Activated CD4-positive, alpha-beta memory T cell treated with anti-CD3 and anti-CD28 coated beads, Interleukin-2, amount 10 ng/mL, durations not matched to agents 7 days and 5 days (primary cell): ENCODE measurements around the gene VTI1A. TPM values are rescaled to one million over a fixed set of nuclear protein-coding genes. Genes with fewer than 3 reads are reported as not detected.

Source experiments
- CTCF ChIA-PET: fragments of 350-600 bp; sonication (Branson Sonifier 250); formaldehyde crosslinking; loops from one replicate; lab custom pipeline; 2021; ENCODE audit warnings: antibody characterized with exemption, inconsistent platforms; lab: Charles Lee
- POLR2A ChIA-PET: fragments of 350-600 bp; sonication (Branson Sonifier 250); formaldehyde crosslinking; loops from one replicate; lab custom pipeline; 2021; ENCODE audit warnings: antibody characterized with exemption; lab: Charles Lee
- DNase-seq: peaks from one replicate; pipeline ENCODE4 v3.0.0-alpha.2; 2020
- H3K27ac Mint-ChIP-seq: one replicate; pipeline ENCODE4 v1.8.0; 2021; ENCODE audit warnings: mild to moderate bottlenecking, mixed read lengths
- H3K27me3 Mint-ChIP-seq: one replicate; pipeline ENCODE4 v1.8.0; 2021; ENCODE audit warnings: mixed read lengths
- H3K36me3 Mint-ChIP-seq: one replicate; pipeline ENCODE4 v1.8.0; 2021; ENCODE audit warnings: low read depth, mixed read lengths
- H3K4me1 Mint-ChIP-seq: one replicate; pipeline ENCODE4 v1.8.0; 2021; ENCODE audit warnings: mixed read lengths
- H3K4me3 Mint-ChIP-seq: one replicate; pipeline ENCODE4 v1.8.0; 2021; ENCODE audit warnings: mild to moderate bottlenecking, mixed read lengths
- H3K9me3 Mint-ChIP-seq: one replicate; pipeline ENCODE4 v1.8.0; 2021; ENCODE audit warnings: mixed read lengths
- total RNA-seq, 2 experiments: library from RNA; stranded (reverse); gene quantifications; one replicate each; pipeline ENCODE4 v1.2.3, GENCODE V29; 2021

VTI1A gene
- total RNA-seq, 2 experiments from 2014 or later, result 32.9 to 37.3 TPM

GRCh38 chr10:112841549-112841948 lies 394.5 kb downstream of the VTI1A start:
- DNase-seq, result no peak
- Mint-ChIP-seq H3K4me1 (no peaks in the 10 kb centered on the region), H3K27ac (no peak overlapping the region), H3K27me3 (no peaks in the 10 kb centered on the region), H3K9me3 (peaks cover 9% of the 10 kb centered on the region), H3K4me3 (no peak overlapping the region), H3K36me3 (no peaks in the 10 kb centered on the region)
- CTCF ChIA-PET, result no interaction called here
- POLR2A ChIA-PET, result no interaction called here

- Mint-ChIP-seq H3K4me1 (no peaks in the 10 kb centered on the region), H3K36me3 (no peaks in the 10 kb centered on the region), H3K4me3 (no peak overlapping the region), H3K27me3 (no peaks in the 10 kb centered on the region), H3K27ac (no peak overlapping the region), H3K9me3 (peaks cover 16% of the 10 kb centered on the region)
- POLR2A ChIA-PET, result no interaction called here
- CTCF ChIA-PET, result no interaction called here
- no peak for DNase-seq
Measured at GRCh38 chr10:112842832-112843360, 395.9 kb downstream of the VTI1A start.

- no peak for DNase-seq
- no peaks in the 10 kb centered on the region for H3K27me3 Mint-ChIP-seq
- ChIA-PET CTCF (no interaction called here), POLR2A (no interaction called here)
- H3K27ac Mint-ChIP-seq, result no peak overlapping the region
- no peaks in the 10 kb centered on the region for H3K4me1 Mint-ChIP-seq
- H3K9me3 Mint-ChIP-seq, result peaks cover 16% of the 10 kb centered on the region
- H3K4me3 Mint-ChIP-seq, result no peak overlapping the region
- no peaks in the 10 kb centered on the region for H3K36me3 Mint-ChIP-seq
Measured at GRCh38 chr10:112843623-112844022, 396.6 kb downstream of the VTI1A start.

- H3K36me3 Mint-ChIP-seq, result no peaks in the 10 kb centered on the region
- POLR2A ChIA-PET, result no interaction called here
Measured at GRCh38 chr10:112844681-112845544, 397.9 kb downstream of the VTI1A start.

GRCh38 chr10:112847778-112848177 lies 400.8 kb downstream of the VTI1A start:
- DNase-seq, result no peak
- Mint-ChIP-seq H3K9me3 (peaks cover 14% of the 10 kb centered on the region), H3K27me3 (no peaks in the 10 kb centered on the region), H3K4me1 (no peaks in the 10 kb centered on the region), H3K36me3 (no peaks in the 10 kb centered on the region), H3K4me3 (no peak overlapping the region), H3K27ac (no peak overlapping the region)
- ChIA-PET CTCF (no interaction called here), POLR2A (no interaction called here)

More at GRCh38 chr10:112844681-112845544, 397.9 kb downstream of the VTI1A start:
- Mint-ChIP-seq H3K27me3 (no peaks in the 10 kb centered on the region), H3K4me3 (no peak overlapping the region), H3K9me3 (peaks cover 16% of the 10 kb centered on the region), H3K4me1 (no peaks in the 10 kb centered on the region), H3K27ac (no peak overlapping the region)
- CTCF ChIA-PET, result no interaction called here
- no peak for DNase-seq

- Mint-ChIP-seq H3K9me3 (peaks cover 14% of the 10 kb centered on the region), H3K27ac (no peak overlapping the region), H3K36me3 (no peaks in the 10 kb centered on the region), H3K4me1 (no peaks in the 10 kb centered on the region), H3K4me3 (no peak overlapping the region), H3K27me3 (no peaks in the 10 kb centered on the region)
- CTCF ChIA-PET, result no interaction called here
- POLR2A ChIA-PET, result no interaction called here
- DNase-seq, result no peak
Measured at GRCh38 chr10:112848228-112848627, 401.2 kb downstream of the VTI1A start.

- Mint-ChIP-seq H3K36me3 (no peaks in the 10 kb centered on the region), H3K27ac (no peak overlapping the region), H3K4me1 (no peaks in the 10 kb centered on the region), H3K27me3 (no peaks in the 10 kb centered on the region), H3K4me3 (no peak overlapping the region), H3K9me3 (peaks cover 14% of the 10 kb centered on the region)
- ChIA-PET CTCF (no interaction called here), POLR2A (no interaction called here)
- DNase-seq, result no peak
Measured at GRCh38 chr10:112848868-112849430, 401.9 kb downstream of the VTI1A start.

- peaks cover 14% of the 10 kb centered on the region for H3K9me3 Mint-ChIP-seq
- no peaks in the 10 kb centered on the region for H3K36me3 Mint-ChIP-seq
- H3K4me3 Mint-ChIP-seq, result no peak overlapping the region
- H3K27me3 Mint-ChIP-seq, result no peaks in the 10 kb centered on the region
- no peak overlapping the region for H3K27ac Mint-ChIP-seq
- H3K4me1 Mint-ChIP-seq, result no peaks in the 10 kb centered on the region
- CTCF ChIA-PET, result no interaction called here
- no peak for DNase-seq
- POLR2A ChIA-PET, result no interaction called here
Measured at GRCh38 chr10:112849546-112849945, 402.5 kb downstream of the VTI1A start.

- H3K36me3 Mint-ChIP-seq, result no peaks in the 10 kb centered on the region
- H3K27ac Mint-ChIP-seq, result no peak overlapping the region
- peaks cover 13% of the 10 kb centered on the region for H3K9me3 Mint-ChIP-seq
- H3K27me3 Mint-ChIP-seq, result no peaks in the 10 kb centered on the region
- H3K4me1 Mint-ChIP-seq, result no peaks in the 10 kb centered on the region
- no peak overlapping the region for H3K4me3 Mint-ChIP-seq
- ChIA-PET CTCF (no interaction called here), POLR2A (no interaction called here)
- no peak for DNase-seq
Measured at GRCh38 chr10:112851181-112851580, 404.2 kb downstream of the VTI1A start.

GRCh38 chr10:112851588-112852211 lies 404.7 kb downstream of the VTI1A start:
- Mint-ChIP-seq H3K36me3 (no peaks in the 10 kb centered on the region), H3K4me1 (no peaks in the 10 kb centered on the region), H3K27ac (no peak overlapping the region), H3K4me3 (no peak overlapping the region), H3K27me3 (no peaks in the 10 kb centered on the region), H3K9me3 (peaks cover 11% of the 10 kb centered on the region)
- DNase-seq, result no peak
- ChIA-PET POLR2A (no interaction called here), CTCF (no interaction called here)

- Mint-ChIP-seq H3K27ac (no peak overlapping the region), H3K4me1 (no peaks in the 10 kb centered on the region), H3K36me3 (no peaks in the 10 kb centered on the region), H3K4me3 (no peak overlapping the region), H3K9me3 (peaks cover 8% of the 10 kb centered on the region), H3K27me3 (no peaks in the 10 kb centered on the region)
- POLR2A ChIA-PET, result no interaction called here
- CTCF ChIA-PET, result no interaction called here
- no peak for DNase-seq
Measured at GRCh38 chr10:112852306-112852705, 405.3 kb downstream of the VTI1A start.

GRCh38 chr10:112855134-112855533 lies 408.1 kb downstream of the VTI1A start:
- no peaks in the 10 kb centered on the region for H3K36me3 Mint-ChIP-seq
- H3K27me3 Mint-ChIP-seq, result no peaks in the 10 kb centered on the region
- no peaks in the 10 kb centered on the region for H3K4me1 Mint-ChIP-seq
- CTCF ChIA-PET, result no interaction called here
- H3K9me3 Mint-ChIP-seq, result peaks cover 7% of the 10 kb centered on the region
- no peak overlapping the region for H3K4me3 Mint-ChIP-seq
- no peak for DNase-seq
- no peak overlapping the region for H3K27ac Mint-ChIP-seq
- POLR2A ChIA-PET, result no interaction called here

GRCh38 chr10:112857493-112857892 lies 410.5 kb downstream of the VTI1A start:
- ChIA-PET POLR2A (no interaction called here), CTCF (no interaction called here)
- Mint-ChIP-seq H3K27me3 (no peaks in the 10 kb centered on the region), H3K27ac (no peak overlapping the region), H3K4me1 (no peaks in the 10 kb centered on the region), H3K9me3 (peaks cover 7% of the 10 kb centered on the region), H3K4me3 (no peak overlapping the region), H3K36me3 (no peaks in the 10 kb centered on the region)
- DNase-seq, result no peak
